GM06990 (cell line): ENCODE results near the gene SPDL1.

Source experiments
- DNase-seq: peaks from one replicate; pipeline ENCODE4 v3.0.0-alpha.2; 2011; ENCODE audit not compliant: insufficient read length; ENCODE audit errors: extremely low read depth
- H3K27me3 ChIP-seq: replicated peaks from 2 replicates; pipeline ENCODE4 v1.6.0; 2011; ENCODE audit warnings: low read length; ENCODE audit not compliant: control insufficient read depth, insufficient read depth
- H3K36me3 ChIP-seq: 2 replicates; pipeline ENCODE4 v1.5.1; 2011; ENCODE audit warnings: low read length; ENCODE audit not compliant: control insufficient read depth, insufficient read depth
- H3K4me3 ChIP-seq: replicated peaks from 2 replicates; pipeline ENCODE4 v1.5.1; 2011; ENCODE audit warnings: low read depth, mild to moderate bottlenecking, control low read depth, low read length
- CTCF ChIP-seq: IDR thresholded peaks from 2 replicates; pipeline ENCODE4 v1.5.1; 2011; ENCODE audit warnings: low read length, control low read depth, mild to moderate bottlenecking, inconsistent platforms; ENCODE audit not compliant: insufficient read depth, poor library complexity, severe bottlenecking

The SPDL1 gene

DNA sequence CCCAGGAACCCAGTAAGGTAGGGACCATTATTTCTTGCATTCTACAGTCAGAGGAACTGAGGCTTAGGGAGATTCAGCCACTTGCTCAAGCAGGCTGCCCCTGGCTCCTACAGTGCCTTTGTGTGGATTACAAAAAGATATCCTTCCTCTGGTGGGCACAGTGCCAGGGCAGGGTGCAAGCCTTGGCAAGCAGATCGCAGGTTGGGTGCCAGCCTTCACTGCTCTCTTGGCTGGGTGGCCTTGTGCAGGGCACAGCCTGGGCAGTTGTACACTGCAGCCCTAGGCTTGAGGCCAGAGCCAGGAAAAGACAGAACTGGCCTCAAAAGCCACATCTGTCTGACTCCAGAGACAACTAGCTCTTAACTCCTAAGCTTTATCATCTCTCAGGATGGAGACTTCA is 68.5 kb downstream of the SPDL1 start:
- no peak for TF ChIP-seq CTCF
- DNase-seq: no peak
- no peaks in the 10 kb centered on the region for H3K27me3 ChIP-seq
- no peak overlapping the region for H3K4me3 ChIP-seq
- peaks cover 6% of the 10 kb centered on the region for H3K36me3 ChIP-seq

DNA sequence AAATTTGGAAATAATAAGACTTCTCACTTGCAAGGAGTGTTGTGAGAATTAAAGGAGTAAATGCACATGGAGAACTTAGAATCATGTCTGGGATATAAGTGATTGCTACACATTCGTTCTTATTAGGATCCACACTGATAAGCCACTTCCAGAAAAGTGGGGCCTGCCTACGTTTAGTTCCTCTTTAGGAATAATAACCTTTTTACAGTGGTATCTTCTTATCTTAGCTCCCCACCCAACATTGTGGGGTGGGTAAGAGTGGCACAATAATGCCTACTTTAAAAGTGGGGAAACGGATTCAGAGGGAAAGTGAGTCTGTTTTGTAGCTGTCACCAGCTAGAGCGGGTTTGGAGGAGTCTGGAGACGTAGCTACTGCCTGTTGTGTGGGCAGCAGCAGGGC is 69.5 kb downstream of the SPDL1 start:
- no peak for DNase-seq
- no peak for TF ChIP-seq CTCF
- H3K27me3 ChIP-seq: no peaks in the 10 kb centered on the region
- H3K36me3 ChIP-seq: peaks cover 6% of the 10 kb centered on the region
- H3K4me3 ChIP-seq: no peak overlapping the region
